GM19351 (cell line): Measurements from ENCODE around the gene ZMYM4.
"Not testable (repeated sequence)": the region's sequence is repeated elsewhere in the genome, so short reads cannot be mapped to it uniquely, and the experiment has no call there.

ENCODE experiments used
- ATAC-seq: cut with Tn5 transposase; IDR thresholded peaks from one replicate; pipeline ENCODE4 v1.9.1; 2021; ENCODE audit warnings: mild to moderate bottlenecking, moderate library complexity; ENCODE audit not compliant: unreplicated experiment

The ZMYM4 gene

GRCh38 chr1:35449334-35450008 is 181.0 kb downstream of the ZMYM4 start:
- no peak for ATAC-seq

DNA sequence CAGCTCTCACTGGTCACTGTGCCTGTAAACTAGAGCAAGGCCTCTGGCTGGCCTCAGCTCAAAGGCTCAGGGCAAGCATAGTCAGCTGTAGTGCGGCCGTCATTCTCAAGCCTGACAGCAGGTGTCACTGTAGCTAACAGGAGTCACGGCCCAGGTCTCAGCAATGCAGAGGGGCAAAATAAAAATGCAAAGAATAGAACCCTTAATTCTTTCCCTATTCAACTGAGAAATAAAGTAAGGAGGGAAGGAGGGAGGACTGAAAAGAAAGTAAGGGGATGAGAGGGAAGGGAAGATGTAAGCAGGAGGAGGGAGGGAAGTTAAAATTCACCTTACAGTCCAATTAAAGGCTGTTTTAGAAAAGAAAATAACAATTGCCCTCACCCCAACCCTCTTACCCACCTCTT is 182.6 kb downstream of the ZMYM4 start:
- ATAC-seq: peak; percentile 45

DNA sequence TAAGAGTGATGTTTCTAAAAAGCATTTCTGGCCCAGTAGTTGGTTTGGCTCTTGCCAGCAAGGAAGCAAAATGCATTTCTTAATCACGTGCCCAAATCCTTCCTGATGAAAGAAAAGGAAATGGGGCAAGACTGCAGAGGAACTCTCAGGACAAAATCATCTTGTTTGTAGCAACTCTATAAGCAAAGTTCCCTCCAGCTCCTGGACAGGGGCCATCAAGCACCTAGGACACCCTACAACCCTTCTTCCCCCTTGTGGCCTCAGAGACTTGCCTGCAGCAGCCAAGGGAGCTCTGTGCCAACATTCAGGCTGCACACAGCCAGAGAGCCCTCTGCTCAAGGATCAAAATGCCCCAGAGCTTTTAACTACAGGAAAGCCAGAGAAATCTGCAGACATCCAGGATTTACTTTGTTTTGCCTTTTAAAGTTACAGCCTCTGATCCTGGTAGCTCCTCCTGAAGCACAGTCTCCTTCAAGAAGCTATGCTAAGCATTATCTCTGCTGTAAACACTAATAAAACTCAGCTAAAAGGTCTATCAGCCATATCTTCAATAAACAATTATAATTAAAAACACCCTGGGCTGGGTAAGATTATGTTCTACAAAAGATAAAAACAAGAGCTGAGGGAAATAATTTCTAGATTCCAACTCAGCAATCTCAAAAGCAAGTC is 183.7 kb downstream of the ZMYM4 start:
- no peak for ATAC-seq

DNA sequence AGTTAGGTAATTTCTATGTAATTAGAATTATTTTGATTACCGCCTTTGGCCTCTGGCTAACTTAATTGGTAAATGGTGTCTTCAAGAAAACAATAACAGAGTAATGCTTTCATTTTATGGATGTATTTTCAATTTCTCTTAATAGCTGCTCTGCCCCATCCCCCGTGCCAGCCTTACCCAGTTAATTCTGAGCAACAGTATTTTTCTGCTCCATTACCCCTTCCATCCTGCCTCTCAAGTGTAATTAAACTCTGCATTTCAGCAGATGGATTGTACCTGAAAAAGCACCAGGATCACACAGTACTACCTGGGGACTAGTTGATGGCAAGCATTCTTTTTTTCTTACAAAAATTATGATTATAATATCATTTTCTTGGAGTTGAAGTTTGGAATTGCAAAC is 184.5 kb downstream of the ZMYM4 start:
- ATAC-seq: no peak

GRCh38 chr1:35454176-35454575 is 185.7 kb downstream of the ZMYM4 start:
- ATAC-seq: no peak

DNA sequence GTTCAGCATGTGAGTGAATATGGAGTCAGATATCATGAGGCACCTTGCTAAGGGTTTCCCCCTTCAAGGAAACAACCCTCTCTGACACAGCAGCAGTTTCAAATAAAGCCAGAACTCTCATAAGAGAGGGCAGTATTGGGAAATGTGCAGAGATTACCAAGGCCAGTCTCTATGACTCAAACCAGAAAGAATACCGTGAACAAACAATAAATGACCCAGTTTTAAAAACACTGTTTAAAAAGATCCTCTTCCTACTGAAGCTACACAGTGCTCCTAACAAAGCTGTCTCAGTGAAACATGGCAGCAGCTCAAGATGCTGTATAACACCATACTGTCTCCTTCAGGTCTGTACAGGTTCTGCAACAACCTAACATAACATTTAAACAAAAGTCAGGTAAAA is 186.1 kb downstream of the ZMYM4 start:
- ATAC-seq: no peak

DNA sequence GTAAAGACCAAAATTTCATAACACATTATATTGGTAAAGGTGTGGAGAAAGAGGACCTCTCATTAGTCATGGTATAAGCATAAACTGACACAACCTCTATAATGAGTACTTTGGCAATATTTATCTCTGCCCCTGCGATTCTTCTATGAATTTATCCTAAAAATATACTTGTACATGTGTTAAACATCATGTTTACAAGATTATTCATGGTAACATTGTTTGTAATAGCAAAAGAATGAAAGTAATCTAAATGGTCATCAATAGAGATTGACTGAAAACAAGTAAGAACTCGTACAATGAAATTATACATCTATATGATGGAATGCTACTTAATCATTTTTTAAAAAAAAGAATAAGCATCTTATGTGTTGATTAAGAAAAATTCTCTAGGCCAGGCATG is 192.3 kb downstream of the ZMYM4 start:
- no peak for ATAC-seq

GRCh38 chr1:35461966-35462651 is 193.6 kb downstream of the ZMYM4 start:
- ATAC-seq: peak; percentile 45

DNA sequence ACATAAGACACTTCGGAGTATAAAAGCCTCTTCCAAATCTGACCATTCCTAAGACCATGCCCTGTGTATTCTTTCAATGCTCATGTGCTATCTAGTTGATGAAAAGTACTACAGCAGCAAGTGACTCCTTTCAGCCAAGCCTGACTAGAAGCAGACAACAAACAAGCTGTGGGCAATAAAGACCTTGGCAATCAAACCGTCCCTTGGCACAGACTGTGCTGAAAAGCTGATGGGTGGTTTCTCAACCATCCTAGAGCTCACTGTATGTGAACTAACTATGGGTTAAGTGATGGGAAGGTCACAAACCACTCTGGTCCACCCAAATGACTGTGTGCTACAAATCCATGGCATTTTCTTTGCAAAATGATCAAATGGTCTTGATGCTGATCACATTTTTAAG is 194.7 kb downstream of the ZMYM4 start:
- ATAC-seq: no peak

DNA sequence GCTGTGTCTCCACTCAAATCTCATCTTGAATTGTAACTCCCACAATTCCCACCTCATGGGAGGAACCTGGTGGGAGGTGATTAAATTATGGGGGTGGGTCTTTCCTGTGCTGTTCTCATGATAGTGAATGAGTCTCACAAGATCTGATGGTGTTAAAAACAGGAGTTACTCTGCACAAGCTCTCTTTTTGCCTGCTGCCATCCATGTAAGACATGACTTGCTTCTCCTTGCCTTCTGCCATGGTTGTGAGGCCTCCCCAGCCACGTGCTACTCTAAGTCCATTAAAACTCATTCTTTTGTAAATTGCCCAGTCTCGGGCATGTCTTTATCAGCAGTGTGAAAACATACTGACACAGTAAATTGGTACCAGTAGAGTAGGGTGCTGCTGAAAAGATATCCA is 195.2 kb downstream of the ZMYM4 start:
- ATAC-seq: not testable (repeated sequence)

- ATAC-seq: no peak
Observed at GRCh38 chr1:35466120-35466519, 197.6 kb downstream of the ZMYM4 start.

GRCh38 chr1:35470977-35471613 is 202.6 kb downstream of the ZMYM4 start:
- ATAC-seq: no peak
